ENCODE data around the gene TMEM132A. TPM values are rescaled to one million over a fixed set of nuclear protein-coding genes. Genes with fewer than 3 reads are reported as not detected.

The TMEM132A gene
- total and polyA plus RNA-seq, 9 donors = 2.9 to 34.1 (median 21.3) TPM

- intact Hi-C loops (cut with DNase I) = no loop called here
- WGBS, 3 donors = 51 to 55% (median 53%) methylated on average over 5 of the region's 5 CpGs
- DNase-seq = no peak
- no peak overlapping the region for H3K4me3 ChIP-seq
- H3K36me3 ChIP-seq = no peaks in the 10 kb centered on the region
- H3K27ac ChIP-seq = no peak overlapping the region
- H3K4me1 ChIP-seq (ENCODE audit: insufficient read depth) = peaks cover 4% of the 10 kb centered on the region
- no peaks in the 10 kb centered on the region for H3K9me3 ChIP-seq
- no peak for TF ChIP-seq EP300 (IDR thresholded peaks at IDR 0.05)
- no peak for TF ChIP-seq CTCF (IDR thresholded peaks at IDR 0.05)
- no peak for TF ChIP-seq POLR2A (IDR thresholded peaks at IDR 0.05)
- no peaks in the 10 kb centered on the region for H3K27me3 ChIP-seq
These were observed 13.4 kb upstream of the TMEM132A start for GRCh38 chr11:60910711-60911380.

GRCh38 chr11:60912223-60912850 lies 11.9 kb upstream of the TMEM132A start:
- no peaks in the 10 kb centered on the region for H3K9me3 ChIP-seq
- H3K27me3 ChIP-seq = no peaks in the 10 kb centered on the region
- WGBS, 3 donors = 65 to 68% (median 67%) methylated on average over 12 of the region's 12 CpGs
- H3K27ac ChIP-seq = no peak overlapping the region
- no peak for TF ChIP-seq POLR2A (IDR thresholded peaks at IDR 0.05)
- no peak for TF ChIP-seq EP300 (IDR thresholded peaks at IDR 0.05)
- no peak for TF ChIP-seq CTCF (IDR thresholded peaks at IDR 0.05)
- no peak overlapping the region for H3K4me3 ChIP-seq
- intact Hi-C loops (cut with DNase I) = no loop called here
- H3K36me3 ChIP-seq = no peaks in the 10 kb centered on the region
- no peak for DNase-seq
- peaks cover 3% of the 10 kb centered on the region for H3K4me1 ChIP-seq (ENCODE audit: insufficient read depth)

GRCh38 chr11:60912851-60913528 lies 11.3 kb upstream of the TMEM132A start:
- no peak for TF ChIP-seq EP300 (IDR thresholded peaks at IDR 0.05)
- TF ChIP-seq CTCF (IDR thresholded peaks at IDR 0.05) = no peak
- TF ChIP-seq POLR2A (IDR thresholded peaks at IDR 0.05) = no peak
- Histone ChIP-seq H3K4me1 (ENCODE audit: insufficient read depth) (peaks cover 3% of the 10 kb centered on the region), H3K27ac (peak overlapping the region; percentile 73 to 96), H3K36me3 (no peaks in the 10 kb centered on the region), H3K4me3 (no peak overlapping the region), H3K27me3 (no peaks in the 10 kb centered on the region), H3K9me3 (no peaks in the 10 kb centered on the region)
- intact Hi-C loops (cut with DNase I) = no loop called here
- DNase-seq = peak in 1 of 5 donors; percentile 52
- 65 to 72% (median 71%) methylated on average over 22 of the region's 22 CpGs for WGBS, 3 donors

GRCh38 chr11:60913793-60914632 lies 10.2 kb upstream of the TMEM132A start, which contains the start of gene TMEM109:
Gene TMEM109, plus strand, starts transcription at chr11:60914158. Its CDS starts 5,536 bp downstream, at chr11:60919694.
- TF ChIP-seq POLR2A (IDR thresholded peaks at IDR 0.05) (peak; percentile 52), EP300 (IDR thresholded peaks at IDR 0.05) (no peak)
- WGBS, 3 donors = 0% methylated on average over 66 to 70 of the region's 70 CpGs
- Histone ChIP-seq H3K4me1 (ENCODE audit: insufficient read depth) (peaks cover 3% of the 10 kb centered on the region), H3K27me3 (no peaks in the 10 kb centered on the region), H3K4me3 (peak within 1 kb of the TSS; percentile 50), H3K36me3 (no peaks in the 10 kb centered on the region), H3K9me3 (no peaks in the 10 kb centered on the region), H3K27ac (peak within 1 kb of the TSS; percentile 73 to 96)
- peak; percentile 88 to 91 (median 90) for DNase-seq
- intact Hi-C loops (cut with DNase I) = no loop called here

All from ovary (tissue), 9 donors.